RWPE2 (cell line): ENCODE measurements around the gene PIAS3.

Experiments
- ATAC-seq: fragments of 200-7000 bp; cut with Tn5 transposase; 3 replicates; pipeline ENCODE4 v1.9.1; 2021; ENCODE audit warnings: low read depth
- DNase-seq: peaks from one replicate; pipeline ENCODE4 v3.0.0-alpha.2; 2020; ENCODE audit warnings: low spot score
- H3K27ac ChIP-seq: fragments of 450-650 bp; 2 replicates; pipeline ENCODE4 v1.5.1; 2017; ENCODE audit warnings: mild to moderate bottlenecking; ENCODE audit not compliant: poor library complexity, severe bottlenecking
- H3K27me3 ChIP-seq: fragments of 250-450 bp; sonication (Bioruptor Pico); 2 replicates; pipeline ENCODE4 v1.5.1; 2021; ENCODE audit warnings: mild to moderate bottlenecking, moderate library complexity; ENCODE audit not compliant: insufficient read depth, poor library complexity, severe bottlenecking
- H3K36me3 ChIP-seq: fragments of 250-450 bp; sonication (Bioruptor Pico); 2 replicates; pipeline ENCODE4 v1.5.1; 2020; ENCODE audit warnings: low read depth, mild to moderate bottlenecking, moderate library complexity
- H3K4me1 ChIP-seq: fragments of 250-450 bp; sonication (Bioruptor Pico); 2 replicates; pipeline ENCODE4 v1.5.1; 2021; ENCODE audit warnings: mild to moderate bottlenecking, moderate library complexity; ENCODE audit not compliant: insufficient read depth, poor library complexity, severe bottlenecking
- H3K4me3 ChIP-seq: fragments of 250-450 bp; sonication (Bioruptor Pico); 2 replicates; pipeline ENCODE4 v1.5.1; 2021; ENCODE audit warnings: mild to moderate bottlenecking, moderate library complexity; ENCODE audit not compliant: severe bottlenecking
- H3K9me3 ChIP-seq: fragments of 250-450 bp; sonication (Bioruptor Pico); 2 replicates; pipeline ENCODE4 v1.5.1; 2021; ENCODE audit warnings: mild to moderate bottlenecking, moderate library complexity; ENCODE audit not compliant: severe bottlenecking
- TF ChIP-seq, protein P1 (sequence below): fragments of 450-650 bp; IDR thresholded peaks from one replicate; pipeline ENCODE4 v1.5.1; 2017; ENCODE audit warnings: mild to moderate bottlenecking, moderate library complexity; ENCODE audit not compliant: poor library complexity, severe bottlenecking

PIAS3 gene

DNA sequence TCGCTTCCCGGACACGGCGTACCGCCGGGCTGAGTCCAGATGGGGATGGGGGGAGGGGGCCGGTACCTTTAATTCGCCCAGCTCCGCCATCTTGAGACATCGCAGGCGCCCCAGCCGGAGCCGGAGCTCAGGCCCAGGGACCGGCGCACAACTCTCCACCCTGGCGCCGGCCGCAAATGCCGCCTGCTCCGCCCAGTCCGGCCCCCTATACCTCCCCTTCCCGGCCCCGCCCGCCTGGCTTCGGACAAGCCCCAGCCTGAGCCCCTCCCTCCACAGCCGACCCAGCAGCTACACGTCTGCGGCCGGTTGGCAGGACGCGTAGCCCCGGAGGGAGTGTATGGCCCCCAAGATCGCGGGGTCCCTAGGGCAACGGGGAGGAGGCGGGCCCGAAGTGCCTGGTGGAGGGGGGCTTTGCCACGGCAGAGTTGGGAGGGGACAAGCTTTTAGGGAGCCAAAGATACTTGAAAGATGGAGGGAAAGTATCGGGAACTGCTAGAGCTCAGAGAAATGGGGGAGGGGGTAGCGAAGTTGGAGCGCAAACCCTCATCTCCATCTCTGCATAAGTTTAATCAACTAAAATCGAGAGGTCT, at the start of gene PIAS3:
TSS of gene PIAS3 (minus strand) at position 181 of the 590 bp plus-strand sequence. CDS start at position 90, 91 bp downstream.
- Histone ChIP-seq H3K9me3 (no peaks in the 10 kb centered on the region), H3K4me3 (peak within 1 kb of the TSS; percentile 81), H3K4me1 (no peaks in the 10 kb centered on the region), H3K27ac (peak within 1 kb of the TSS; percentile 56), H3K36me3 (peaks cover 31% of the 10 kb centered on the region), H3K27me3 (no peaks in the 10 kb centered on the region)
- DNase-seq (peak; percentile 97), ATAC-seq (peak; percentile 90)
- TF ChIP-seq, protein P1, sequence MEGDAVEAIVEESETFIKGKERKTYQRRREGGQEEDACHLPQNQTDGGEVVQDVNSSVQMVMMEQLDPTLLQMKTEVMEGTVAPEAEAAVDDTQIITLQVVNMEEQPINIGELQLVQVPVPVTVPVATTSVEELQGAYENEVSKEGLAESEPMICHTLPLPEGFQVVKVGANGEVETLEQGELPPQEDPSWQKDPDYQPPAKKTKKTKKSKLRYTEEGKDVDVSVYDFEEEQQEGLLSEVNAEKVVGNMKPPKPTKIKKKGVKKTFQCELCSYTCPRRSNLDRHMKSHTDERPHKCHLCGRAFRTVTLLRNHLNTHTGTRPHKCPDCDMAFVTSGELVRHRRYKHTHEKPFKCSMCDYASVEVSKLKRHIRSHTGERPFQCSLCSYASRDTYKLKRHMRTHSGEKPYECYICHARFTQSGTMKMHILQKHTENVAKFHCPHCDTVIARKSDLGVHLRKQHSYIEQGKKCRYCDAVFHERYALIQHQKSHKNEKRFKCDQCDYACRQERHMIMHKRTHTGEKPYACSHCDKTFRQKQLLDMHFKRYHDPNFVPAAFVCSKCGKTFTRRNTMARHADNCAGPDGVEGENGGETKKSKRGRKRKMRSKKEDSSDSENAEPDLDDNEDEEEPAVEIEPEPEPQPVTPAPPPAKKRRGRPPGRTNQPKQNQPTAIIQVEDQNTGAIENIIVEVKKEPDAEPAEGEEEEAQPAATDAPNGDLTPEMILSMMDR, result no peak

DNA sequence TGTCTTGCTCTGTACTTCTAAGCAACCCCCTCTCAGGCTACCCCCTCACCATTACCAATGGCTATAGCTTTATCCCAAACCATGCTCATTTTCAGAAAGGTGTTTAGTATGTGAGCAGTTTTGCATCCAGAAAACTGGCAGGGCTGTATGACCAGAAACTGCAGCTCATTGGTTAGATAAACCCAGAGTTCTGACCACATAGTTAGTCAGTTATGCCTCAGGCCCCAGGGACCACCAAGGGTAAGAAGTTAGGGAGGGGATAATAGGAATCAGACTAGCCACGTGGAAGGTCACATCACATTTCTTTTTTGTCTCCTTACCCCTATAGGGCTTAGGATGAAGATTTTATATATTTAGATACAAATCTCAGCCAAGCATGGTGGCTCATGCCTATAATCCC, 49.8 kb upstream of the PIAS3 start:
- no peaks in the 10 kb centered on the region for H3K27me3 ChIP-seq
- H3K4me3 ChIP-seq, result no peak overlapping the region
- H3K27ac ChIP-seq, result peak overlapping the region; percentile 34
- H3K4me1 ChIP-seq, result peaks cover 13% of the 10 kb centered on the region
- H3K36me3 ChIP-seq, result peaks cover 24% of the 10 kb centered on the region
- no peak for ATAC-seq
- H3K9me3 ChIP-seq, result no peaks in the 10 kb centered on the region
- DNase-seq, result no peak
- TF ChIP-seq, protein P1, result no peak

DNA sequence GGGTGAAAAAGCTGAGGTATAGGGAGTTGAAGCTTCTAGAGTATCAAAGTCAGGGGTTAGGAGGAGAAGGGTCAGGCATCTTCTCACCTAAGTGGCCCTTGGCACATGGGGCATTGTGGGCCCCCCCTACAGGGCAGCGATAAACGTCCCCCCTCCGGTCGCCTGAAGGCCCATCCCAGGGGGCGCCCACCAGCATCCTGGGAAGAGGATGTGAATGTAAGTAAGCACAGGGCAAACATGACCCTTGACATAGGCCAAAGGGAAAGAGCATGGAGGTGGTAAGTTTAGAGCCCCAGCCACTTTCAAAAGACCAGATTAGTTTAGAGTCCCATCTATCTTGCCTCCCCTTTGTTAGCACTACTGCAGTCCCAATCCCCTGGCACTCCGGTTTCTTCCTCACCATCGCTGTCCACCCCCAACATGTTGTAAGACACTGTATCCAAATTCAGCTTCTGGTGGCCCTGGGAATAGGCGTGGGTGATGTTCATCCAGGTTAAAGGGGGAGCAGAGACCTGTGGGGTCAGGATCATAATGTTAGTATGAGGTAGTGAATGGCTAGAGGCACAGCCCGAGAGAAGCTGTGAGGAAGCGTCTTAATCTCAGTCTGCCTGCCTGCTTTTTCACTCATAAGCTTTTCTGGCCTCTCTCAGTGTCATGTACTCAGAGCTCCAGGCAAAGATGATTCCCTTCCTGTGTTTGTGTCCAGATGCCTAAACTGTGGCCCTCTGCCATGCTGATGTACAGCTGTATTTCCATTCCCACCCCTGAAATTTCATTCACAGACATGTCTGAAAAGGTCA, 48.3 kb upstream of the PIAS3 start:
- H3K4me1 ChIP-seq, result peaks cover 13% of the 10 kb centered on the region
- no peaks in the 10 kb centered on the region for H3K27me3 ChIP-seq
- peaks cover 15% of the 10 kb centered on the region for H3K36me3 ChIP-seq
- H3K27ac ChIP-seq, result peak overlapping the region; percentile 12
- TF ChIP-seq, protein P1, result no peak
- no peak overlapping the region for H3K4me3 ChIP-seq
- H3K9me3 ChIP-seq, result no peaks in the 10 kb centered on the region
- DNase-seq (no peak), ATAC-seq (no peak)

DNA sequence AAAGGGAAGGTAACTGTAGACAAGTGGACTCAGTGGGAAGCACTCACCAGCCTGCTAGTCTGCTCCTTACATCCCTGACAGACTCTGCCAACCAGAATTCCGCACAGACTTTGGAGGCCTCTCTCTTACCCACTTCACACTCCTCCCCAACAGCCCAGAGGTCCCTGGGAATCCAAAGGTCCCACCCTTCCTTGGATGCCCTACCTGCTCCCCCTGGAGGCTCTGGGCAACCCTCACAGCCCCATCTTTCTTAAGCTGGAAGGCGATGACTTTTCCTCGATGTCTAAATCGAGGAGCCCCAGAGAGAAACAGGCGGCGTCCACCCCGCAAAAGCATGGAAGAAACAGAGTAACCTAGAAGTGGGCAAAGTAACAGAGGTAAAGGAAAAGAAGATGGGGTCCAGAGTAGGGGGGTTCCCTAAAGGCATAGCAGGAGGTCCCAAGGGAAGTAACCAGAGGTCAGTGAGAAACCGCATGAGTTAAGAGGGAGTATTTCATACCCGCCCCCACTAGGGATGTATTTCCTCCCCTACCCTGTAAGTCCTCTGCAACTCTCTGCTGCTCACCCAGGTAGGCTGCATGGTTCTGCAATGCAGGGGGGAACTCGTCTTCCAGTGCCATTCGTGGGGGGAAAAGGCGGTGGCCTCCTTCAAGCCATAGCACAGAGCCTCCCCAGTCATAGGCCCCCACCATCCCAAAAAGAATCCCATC, 42.6 kb upstream of the PIAS3 start:
- Histone ChIP-seq H3K36me3 (no peaks in the 10 kb centered on the region), H3K4me1 (no peaks in the 10 kb centered on the region), H3K27ac (no peak overlapping the region), H3K4me3 (no peak overlapping the region), H3K27me3 (no peaks in the 10 kb centered on the region), H3K9me3 (no peaks in the 10 kb centered on the region)
- DNase-seq (no peak), ATAC-seq (no peak)
- TF ChIP-seq, protein P1, result no peak
